Activated CD8-positive, alpha-beta memory T cell treated with anti-CD3 and anti-CD28 coated beads for 48 hours (primary cell): ENCODE results near the gene CDK5RAP3.
A peak's percentile ranks its signal among the peaks of the same experiment; 100 is the strongest.

Source experiments
- DNase-seq, 3 experiments: peaks; one replicate each; pipeline ENCODE4 v3.0.0-alpha.2; 2020; ENCODE audit warnings: low read depth in 2 of 3, low spot score in 2 of 3

The CDK5RAP3 gene

GRCh38 chr17:48023400-48024148 is 52.7 kb downstream of the CDK5RAP3 start:
- DNase-seq, result peak in 1 of 3 experiments; percentile 25

DNA sequence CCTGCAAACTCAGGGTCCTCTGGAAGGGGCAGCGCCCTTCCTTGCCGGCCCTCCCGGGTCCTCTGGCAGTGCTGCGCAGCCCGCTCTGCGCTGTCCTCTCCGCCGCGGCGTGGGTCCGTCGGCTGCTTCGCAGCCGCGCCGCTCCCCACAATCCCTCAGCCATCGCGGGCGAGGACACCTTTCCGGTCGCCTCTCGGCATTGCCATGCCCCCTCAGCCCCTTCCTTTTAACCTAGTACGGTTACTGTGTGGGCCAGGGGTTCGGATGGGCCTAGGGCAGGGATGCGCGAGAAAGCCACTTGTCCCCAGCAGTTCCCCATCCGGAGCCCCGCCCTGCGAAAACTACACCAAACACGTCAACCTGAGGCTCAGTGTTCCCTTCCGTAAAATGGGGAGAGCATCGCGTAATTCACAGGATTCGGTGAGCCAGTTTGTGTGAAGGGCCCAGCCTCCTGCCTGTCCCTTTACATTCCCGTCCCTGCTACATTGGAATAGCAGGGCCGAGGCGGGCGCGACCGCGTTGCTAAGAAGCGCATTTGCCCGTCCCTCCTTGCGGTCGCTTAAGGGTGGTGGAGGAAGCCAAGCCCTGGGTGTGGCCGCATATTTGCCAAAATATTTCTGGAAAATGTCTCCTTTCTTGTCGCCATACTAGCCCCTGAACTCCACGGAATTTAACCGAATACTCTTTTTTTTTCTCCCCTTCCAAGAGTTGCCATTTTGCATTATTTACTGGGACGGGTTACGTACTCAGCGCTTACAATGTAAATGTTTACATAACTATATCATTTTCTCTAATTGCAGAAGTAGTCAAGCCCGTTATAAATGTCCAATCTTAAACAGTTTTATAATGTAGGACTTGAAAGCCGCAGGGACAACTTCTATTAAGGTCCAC is 53.5 kb downstream of the CDK5RAP3 start:
- DNase-seq, result peak in 1 of 3 experiments; percentile 18

DNA sequence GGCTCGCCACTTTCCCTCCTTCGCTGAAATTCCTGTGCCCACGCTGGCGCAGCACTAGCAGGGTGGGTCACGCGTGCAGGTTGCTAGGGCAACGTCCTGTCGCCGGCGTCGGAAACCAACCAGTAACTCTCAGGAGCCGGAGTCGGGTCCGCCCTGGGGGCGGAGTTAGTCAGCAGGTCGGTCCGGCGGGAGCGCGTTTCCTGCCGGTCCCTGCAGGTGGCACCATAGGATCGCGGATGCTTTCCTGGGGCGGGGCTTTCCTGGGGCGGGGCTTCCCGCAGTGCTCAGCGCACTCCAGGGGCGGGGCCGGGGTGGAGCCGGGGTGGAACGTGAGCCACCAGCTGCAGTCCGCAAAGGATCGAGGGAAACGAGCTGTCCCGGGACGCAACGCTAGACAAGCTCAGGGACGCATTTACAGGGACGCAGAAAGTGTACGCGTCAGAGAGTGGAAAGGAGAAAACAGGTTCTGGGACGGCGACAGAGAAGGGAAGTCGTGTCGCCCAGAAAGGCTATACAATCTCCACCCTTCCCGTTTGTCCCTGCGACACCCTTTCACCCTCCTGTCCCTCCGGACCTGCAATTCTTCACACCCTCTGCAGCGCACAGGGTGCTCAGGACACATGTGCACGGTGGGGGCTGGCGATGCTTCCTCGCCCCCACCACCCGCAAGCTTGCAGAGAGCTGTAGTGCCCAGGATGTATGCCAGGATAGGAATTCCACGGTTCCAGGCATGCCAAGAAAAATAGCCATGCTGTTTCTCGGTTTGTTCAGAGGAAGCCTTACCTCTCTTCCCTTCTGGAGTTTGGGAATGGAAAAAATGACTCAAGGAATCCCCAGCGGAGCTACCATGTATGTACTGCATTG is 54.4 kb downstream of the CDK5RAP3 start:
- DNase-seq, result peak; percentile 94 to 98 (median 97)

GRCh38 chr17:48025904-48026501 is 55.1 kb downstream of the CDK5RAP3 start:
- DNase-seq, result no peak

GRCh38 chr17:48026502-48027321 is 55.8 kb downstream of the CDK5RAP3 start:
- DNase-seq, result peak in 2 of 3 experiments; percentile 43 to 56

GRCh38 chr17:48027322-48027981 is 56.5 kb downstream of the CDK5RAP3 start:
- no peak for DNase-seq

DNA sequence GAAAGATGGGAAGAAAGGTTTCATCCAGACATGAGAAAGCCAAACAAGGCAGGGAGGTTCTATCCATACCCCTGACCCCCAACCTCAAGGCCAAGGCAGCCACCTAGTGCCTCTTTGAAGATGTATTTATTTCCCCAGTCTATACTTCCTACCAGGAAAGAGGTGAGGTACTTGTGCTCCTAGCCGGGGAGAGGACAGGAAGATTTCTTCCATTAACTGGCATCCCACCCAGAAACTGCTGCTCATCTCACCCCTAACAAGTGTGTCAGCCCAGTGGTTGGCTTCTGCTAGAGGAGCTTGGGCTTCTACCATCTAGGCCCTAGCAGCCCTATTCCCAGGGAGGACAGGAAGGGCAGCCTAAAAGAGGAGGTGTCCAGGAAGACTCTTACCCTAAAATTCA is 57.8 kb downstream of the CDK5RAP3 start:
- DNase-seq, result no peak

DNA sequence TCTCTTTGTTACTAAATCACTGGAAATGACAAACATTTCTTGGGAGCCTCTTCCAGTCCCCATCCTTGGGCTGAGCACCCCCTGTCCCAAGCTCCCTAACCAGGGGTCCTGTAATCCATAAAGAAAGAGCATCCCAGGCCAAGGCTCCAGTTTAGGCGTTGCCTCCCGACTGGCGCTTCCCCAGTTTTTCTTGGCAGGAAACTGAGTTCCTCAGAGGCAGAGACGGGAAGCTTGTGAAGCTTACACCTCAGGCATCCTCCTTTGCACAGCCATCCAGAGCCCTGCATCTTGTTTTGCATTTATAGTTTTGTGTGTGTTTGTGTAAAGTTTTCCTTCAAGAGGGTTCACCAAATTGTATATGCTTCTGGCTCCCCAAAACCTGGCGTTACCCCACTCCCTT is 59.6 kb downstream of the CDK5RAP3 start:
- DNase-seq, result no peak
